IMR-90 (cell line): ENCODE results near the gene RPGR. TPM values are rescaled to one million over a fixed set of nuclear protein-coding genes. Genes with fewer than 3 reads are reported as not detected.

Experiments
- ATAC-seq: fragments of 200-7000 bp; cut with Tn5 transposase; 2 replicates; pipeline ENCODE4 v1.9.1; 2020; ENCODE audit warnings: low read depth, mild to moderate bottlenecking, moderate library complexity
- BruUV-seq: library from RNA; stranded (reverse); fragments of 400-500 nt; replicated peaks from 2 replicates; lab custom pipeline; 2021; lab: Mats Ljungman, UMichigan
- CTCF ChIA-PET: fragments of 300-600 bp; formaldehyde crosslinking; extraction: SDS; loops from one replicate; lab custom pipeline; 2021; ENCODE audit warnings: antibody characterized with exemption; lab: Yijun Ruan, JAX
- POLR2A ChIA-PET: fragments of 300-600 bp; sonication (Branson Sonifier 250); formaldehyde crosslinking; loops from one replicate; lab custom pipeline; 2022; ENCODE audit warnings: antibody characterized with exemption; ENCODE audit not compliant: unreplicated experiment; lab: Charles Lee
- DNase-seq: peaks from one replicate; pipeline ENCODE4 v3.0.0; 2013
- H2AFZ ChIP-seq: replicated peaks from 2 replicates; pipeline ENCODE3; 2013; ENCODE audit warnings: low read length, mild to moderate bottlenecking; ENCODE audit not compliant: poor library complexity
- H2AK5ac ChIP-seq: 2 replicates; pipeline ENCODE4 v1.6.1; 2013; ENCODE audit warnings: low read depth, low read length, inconsistent platforms
- H2AK9ac ChIP-seq: replicated peaks from 2 replicates; pipeline ENCODE3; 2013; ENCODE audit warnings: mild to moderate bottlenecking, low read depth, low read length, moderate library complexity; ENCODE audit not compliant: poor library complexity
- H2BK120ac ChIP-seq: 2 replicates; pipeline ENCODE4 v1.6.1; 2013; ENCODE audit warnings: low read depth, low read length, inconsistent platforms
- H2BK15ac ChIP-seq: 3 replicates; pipeline ENCODE4 v1.6.1; 2013; ENCODE audit warnings: low read depth, low read length, inconsistent platforms
- H2BK20ac ChIP-seq: 2 replicates; pipeline ENCODE4 v1.6.1; 2013; ENCODE audit warnings: low read depth, mild to moderate bottlenecking, inconsistent platforms, low read length, moderate library complexity
- H2BK5ac ChIP-seq: 2 replicates; pipeline ENCODE4 v1.6.1; 2013; ENCODE audit warnings: mild to moderate bottlenecking, low read depth, low read length, inconsistent platforms; ENCODE audit not compliant: poor library complexity, severe bottlenecking
- H3K14ac ChIP-seq: replicated peaks from 2 replicates; pipeline ENCODE4 v1.6.1; 2013; ENCODE audit warnings: low read depth, low read length, inconsistent platforms
- H3K18ac ChIP-seq: 2 replicates; pipeline ENCODE4 v1.6.1; 2013; ENCODE audit warnings: low read depth, low read length, control low read depth
- H3K23ac ChIP-seq: 2 replicates; pipeline ENCODE4 v1.6.1; 2013; ENCODE audit warnings: low read depth, low read length, inconsistent platforms
- H3K27ac ChIP-seq: 2 replicates; pipeline ENCODE4 v1.5.1; 2013; ENCODE audit warnings: mild to moderate bottlenecking, control low read depth, low read length; ENCODE audit not compliant: insufficient read depth
- H3K27me3 ChIP-seq: 2 replicates; pipeline ENCODE4 v1.6.1; 2013; ENCODE audit warnings: low read length; ENCODE audit not compliant: control insufficient read depth, insufficient read depth
- H3K36me3 ChIP-seq: 2 replicates; pipeline ENCODE4 v1.6.1; 2013; ENCODE audit warnings: low read length, mixed read lengths; ENCODE audit not compliant: control insufficient read depth, insufficient read depth
- H3K4ac ChIP-seq: 2 replicates; pipeline ENCODE4 v1.6.1; 2013; ENCODE audit warnings: low read depth, low read length, inconsistent platforms
- H3K4me1 ChIP-seq: 2 replicates; pipeline ENCODE4 v1.6.1; 2013; ENCODE audit warnings: low read length, mixed read lengths; ENCODE audit not compliant: control insufficient read depth, insufficient read depth
- H3K4me2 ChIP-seq: 2 replicates; pipeline ENCODE4 v1.6.1; 2013; ENCODE audit warnings: low read depth, mild to moderate bottlenecking, control low read depth, low read length, moderate library complexity
- H3K4me3 ChIP-seq: 2 replicates; pipeline ENCODE4 v1.5.1; 2013; ENCODE audit warnings: low read depth, mild to moderate bottlenecking, control low read depth, low read length, moderate library complexity; ENCODE audit not compliant: insufficient read depth
- H3K56ac ChIP-seq: 2 replicates; pipeline ENCODE4 v1.6.1; 2013; ENCODE audit warnings: low read length, inconsistent platforms; ENCODE audit not compliant: insufficient read depth; ENCODE audit errors: extremely low read depth
- H3K79me1 ChIP-seq, 2 experiments: 2 replicates each; pipeline ENCODE4 v1.6.1; 2013; ENCODE audit warnings: low read length in 2 of 2, inconsistent platforms in 1 of 2, low read depth in 1 of 2
- H3K9ac ChIP-seq: 2 replicates; pipeline ENCODE4 v1.6.1; 2013; ENCODE audit warnings: low read depth, low read length, control low read depth
- H3K9me1 ChIP-seq: 2 replicates; pipeline ENCODE4 v1.6.1; 2013; ENCODE audit warnings: low read length, inconsistent platforms; ENCODE audit not compliant: insufficient read depth
- H3K9me3 ChIP-seq: 2 replicates; pipeline ENCODE4 v1.6.1; 2013; ENCODE audit warnings: low read length; ENCODE audit not compliant: control insufficient read depth, insufficient read depth
- H4K20me1 ChIP-seq: 2 replicates; pipeline ENCODE4 v1.6.1; 2013; ENCODE audit warnings: low read length, inconsistent platforms; ENCODE audit not compliant: insufficient read depth
- H4K5ac ChIP-seq: 2 replicates; pipeline ENCODE4 v1.6.1; 2013; ENCODE audit warnings: mild to moderate bottlenecking, low read depth, low read length, control low read depth
- H4K8ac ChIP-seq, 2 experiments: 2 replicates each; pipeline ENCODE4 v1.6.1; 2013; ENCODE audit warnings: low read depth in 2 of 2, low read length in 2 of 2, control low read depth in 1 of 2, inconsistent platforms in 1 of 2
- H4K91ac ChIP-seq: 2 replicates; pipeline ENCODE4 v1.6.1; 2013; ENCODE audit warnings: low read depth, low read length, inconsistent platforms; ENCODE audit not compliant: insufficient read depth
- MAFK ChIP-seq: IDR thresholded peaks from 2 replicates; pipeline ENCODE4 v1.6.1; 2012; ENCODE audit warnings: low read depth, low read length, improper control_type of control experiment
- MAZ ChIP-seq: IDR thresholded peaks from 2 replicates; pipeline ENCODE4 v1.6.1; 2012; ENCODE audit warnings: low read depth, mild to moderate bottlenecking, low read length, improper control_type of control experiment, moderate library complexity, borderline replicate concordance
- RFX5 ChIP-seq: IDR thresholded peaks from 2 replicates; pipeline ENCODE4 v1.8.0; 2012; ENCODE audit warnings: low read depth, mild to moderate bottlenecking, low read length, moderate library complexity
- SMC3 ChIP-seq: fragments of 150-350 bp; IDR thresholded peaks from 2 replicates; pipeline ENCODE4 v1.6.1; 2016; ENCODE audit warnings: low read depth, mild to moderate bottlenecking, antibody characterized with exemption, low read length, moderate library complexity
- WGBS, 2 experiments: methylation state at CpG; one replicate each; pipeline versions ENCODE4 v1.1.5 to v1.1.7; 2013; ENCODE audit warnings: missing lambda C conversion rate in 2 of 2; ENCODE audit not compliant: insufficient read length in 1 of 2; ENCODE audit errors: extremely low coverage in 2 of 2; 5-methylcytosine and 5-hydroxymethylcytosine counted together
- dilution Hi-C: fragments of 300-500 bp; cut with HindIII; formaldehyde crosslinking; loops from one replicate; pipeline ENCODE4 v1.14.3; 2018; ENCODE audit warnings: low sequenced_read_pairs; ENCODE audit not compliant: unreplicated experiment
- in situ Hi-C: fragments of 300-500 bp; cut with MboI; formaldehyde crosslinking; loops from 3 replicates; pipeline ENCODE4 v1.14.3; 2019; ENCODE audit warnings: low sequenced_read_pairs, inconsistent platforms, mixed read lengths
- intact Hi-C: fragments of 100-400 bp; cut with micrococcal nuclease; formaldehyde crosslinking; loops from 2 replicates; pipeline ENCODE4 v1.10.0; 2022
- polyA plus RNA-seq, 3 experiments: library from polyadenylated mRNA; depleted of rRNA; stranded (reverse); fragments of >200 nt; gene quantifications; 2 replicates each; pipeline ENCODE4 v1.2.3, GENCODE V29; 2012; ENCODE audit warnings: low replicate concordance in 1 of 3
- total RNA-seq: library from RNA; depleted of rRNA; stranded (reverse); fragments of >200 nt; gene quantifications from 2 replicates; pipeline ENCODE4 v1.2.3, GENCODE V29; 2012

The RPGR gene
- total and polyA plus RNA-seq, 2 of the 4 experiments (the other 2 are of a cell fraction): 2.2 to 3.8 TPM

GRCh38 chrX:38315186-38315585 is 12.1 kb downstream of the RPGR start:
- no peak overlapping the region for H2BK20ac ChIP-seq
- H2AK5ac ChIP-seq: no peak overlapping the region
- H4K20me1 ChIP-seq: no peaks in the 10 kb centered on the region
- H3K9ac ChIP-seq: no peak overlapping the region
- no peaks in the 10 kb centered on the region for H3K27me3 ChIP-seq
- H3K56ac ChIP-seq: no peak overlapping the region
- DNase-seq (no peak), ATAC-seq (no peak)
- H2AK9ac ChIP-seq: no peak overlapping the region
- H3K36me3 ChIP-seq: no peaks in the 10 kb centered on the region
- H3K4ac ChIP-seq: no peak overlapping the region
- H3K18ac ChIP-seq: no peak overlapping the region
- H3K23ac ChIP-seq: no peak overlapping the region
- CTCF ChIA-PET: no interaction called here
- no peak overlapping the region for H2BK120ac ChIP-seq
- no peaks in the 10 kb centered on the region for H3K9me3 ChIP-seq
- H3K4me1 ChIP-seq: peaks cover 2% of the 10 kb centered on the region
- TF ChIP-seq SMC3: no peak
- no peak for TF ChIP-seq MAFK
- no peak for TF ChIP-seq MAZ
- TF ChIP-seq RFX5: no peak
- H2BK15ac ChIP-seq: no peak overlapping the region
- no peaks in the 10 kb centered on the region for H3K9me1 ChIP-seq
- in situ Hi-C loops: no loop called here
- no peak overlapping the region for H4K8ac ChIP-seq
- no peak overlapping the region for H2BK5ac ChIP-seq
- dilution Hi-C loops: no loop called here
- H3K4me2 ChIP-seq: no peak overlapping the region
- no peak overlapping the region for H3K14ac ChIP-seq
- 47% methylated on average over 3 of the region's 7 CpGs; no CpG with 5 or more reads in 1 of the 2 experiments for WGBS, 2 experiments
- no peak overlapping the region for H2AFZ ChIP-seq
- H4K91ac ChIP-seq: no peak overlapping the region
- H3K4me3 ChIP-seq: no peak overlapping the region
- no TSS peak for BruUV-seq
- POLR2A ChIA-PET: no interaction called here
- H3K79me1 ChIP-seq: no peaks in the 10 kb centered on the region
- no peak overlapping the region for H4K5ac ChIP-seq
- intact Hi-C loops: no loop called here
- no peak overlapping the region for H3K27ac ChIP-seq
